Measurements from ENCODE around the gene SLC43A2. TPM values are rescaled to one million over a fixed set of nuclear protein-coding genes. Genes with fewer than 3 reads are reported as not detected.

Gene SLC43A2
- total RNA-seq, 1 experiment from 2014 or later = 12.9 TPM

- Mint-ChIP-seq H3K4me3 (no peak overlapping the region), H3K4me1 (no peaks in the 10 kb centered on the region), H3K27ac (no peak overlapping the region), H3K36me3 (ENCODE audit: insufficient read depth in 1 of 3, low read depth in 3 of 3) (peaks cover 18 to 81% (median 46%) of the 10 kb centered on the region in 3 experiments; a peak in 6 of 7 replicates), H3K9me3 (no peaks in the 10 kb centered on the region), H3K27me3 (ENCODE audit: low read depth) (no peaks in the 10 kb centered on the region)
- H3K4ac ChIP-seq (ENCODE audit: low read depth, low read length) = no peak overlapping the region
- no peak overlapping the region for H2BK12ac ChIP-seq (ENCODE audit: insufficient read length, low read depth, low read length)
- H4K91ac ChIP-seq (ENCODE audit: insufficient read length, low read depth, low read length) = no peak overlapping the region
- H3K27me3 ChIP-seq (ENCODE audit: insufficient read depth, low read length) = no peaks in the 10 kb centered on the region
- H3K4me1 ChIP-seq (ENCODE audit: insufficient read depth, low read length) = no peaks in the 10 kb centered on the region
- H3K79me1 ChIP-seq (ENCODE audit: insufficient read depth, low read depth, low read length, poor library complexity, severe bottlenecking) = no peaks in the 10 kb centered on the region
- no peak overlapping the region for H2AK5ac ChIP-seq (ENCODE audit: insufficient read length, low read length)
- DNase-seq = no peak
- no peaks in the 10 kb centered on the region for H3K9me3 ChIP-seq (ENCODE audit: control insufficient read depth, low read depth, low read length)
- no peak for TF ChIP-seq CTCF (conservative IDR thresholded peaks at IDR 0.05)
- H3K9ac ChIP-seq (ENCODE audit: extremely low read depth, insufficient read length, low read length) = no peak overlapping the region
- no peak overlapping the region for H3K14ac ChIP-seq (ENCODE audit: insufficient read depth, low read length)
- no peak overlapping the region for H2BK5ac ChIP-seq (ENCODE audit: insufficient read length, low read length)
- no peaks in the 10 kb centered on the region for H3K79me2 ChIP-seq (ENCODE audit: insufficient read depth, low read length)
- no peak overlapping the region for H3K4me2 ChIP-seq (ENCODE audit: insufficient read depth, insufficient read length, low read length)
- H3K23me2 ChIP-seq (ENCODE audit: insufficient read length, low read depth, low read length, poor library complexity, severe bottlenecking) = no peaks in the 10 kb centered on the region
- no peak overlapping the region for H2BK20ac ChIP-seq (ENCODE audit: low read depth, low read length, poor library complexity, severe bottlenecking)
- no CpG with 5 or more reads among the region's 4 CpGs for WGBS (ENCODE audit: extremely low coverage, insufficient read length, low lambda C conversion rate)
- no peak overlapping the region for H4K5ac ChIP-seq (ENCODE audit: insufficient read length, low read depth, low read length)
- no peak overlapping the region for H3K18ac ChIP-seq (ENCODE audit: insufficient read length, low read depth, low read length)
- H3K56ac ChIP-seq (ENCODE audit: insufficient read length, low read depth, low read length) = no peak overlapping the region
- no peak overlapping the region for H3T11ph ChIP-seq (ENCODE audit: low read length)
- no peak overlapping the region for H2BK120ac ChIP-seq (ENCODE audit: low read depth, low read length, poor library complexity, severe bottlenecking)
- H4K20me1 ChIP-seq (ENCODE audit: control insufficient read depth, insufficient read depth, insufficient read length) = no peaks in the 10 kb centered on the region
- no peak overlapping the region for H3K23ac ChIP-seq (ENCODE audit: insufficient read length, low read depth, low read length)
- H3K27ac ChIP-seq (ENCODE audit: insufficient read length, low read depth, low read length) = no peak overlapping the region
- no peak overlapping the region for H2BK15ac ChIP-seq (ENCODE audit: low read depth, low read length)
- H2AFZ ChIP-seq (ENCODE audit: low read length) = no peak overlapping the region
- no peak overlapping the region for H4K8ac ChIP-seq (replicated peaks; ENCODE audit: insufficient read length, low read depth, low read length)
Observed at GRCh38 chr17:1535737-1536136, 92.9 kb downstream of the SLC43A2 start.

All from H9 (cell line).